Measurements from ENCODE around the gene MYBBP1A. TPM values are rescaled to one million over a fixed set of nuclear protein-coding genes. Genes with fewer than 3 reads are reported as not detected.

The MYBBP1A gene
- polyA plus RNA-seq, 3 donors, result 29.9 to 32.4 (median 31.5) TPM

Other genes with a start within 250 kb of the MYBBP1A start
- 10 to 100 TPM; 58.6 to 62.3 (median 61.6) TPM for gene UBE2G1, start 188.7 kb downstream of the MYBBP1A start, polyA plus RNA-seq (ENCODE audit: insufficient read length in 3 of 3)
- 1 to 10 TPM; 1.5 to 2.4 (median 1.9) TPM for gene SPNS3, start 121.4 kb downstream of the MYBBP1A start, polyA plus RNA-seq (ENCODE audit: insufficient read length in 3 of 3)
- gene SPNS2, start 56.5 kb downstream of the MYBBP1A start, polyA plus RNA-seq (ENCODE audit: insufficient read length in 3 of 3), result 10 to 100 TPM; 30.9 to 41.5 (median 37.0) TPM
- gene GGT6, start 5.2 kb upstream of the MYBBP1A start, polyA plus RNA-seq (ENCODE audit: insufficient read length in 3 of 3), result 1 to 10 TPM; 6.1 to 8.6 (median 7.1) TPM
- 10 to 100 TPM; 48.1 to 55.6 (median 52.2) TPM for gene SMTNL2, start 29.1 kb upstream of the MYBBP1A start, polyA plus RNA-seq (ENCODE audit: insufficient read length in 3 of 3)
- under 1 TPM; 0.37 to 0.43 (median 0.37) TPM for gene ALOX15, start 86.3 kb upstream of the MYBBP1A start, polyA plus RNA-seq (ENCODE audit: insufficient read length in 3 of 3)
- 10 to 100 TPM; 34.8 to 39.2 (median 38.9) TPM for gene PELP1, start 148.8 kb upstream of the MYBBP1A start, polyA plus RNA-seq (ENCODE audit: insufficient read length in 3 of 3)
- 10 to 100 TPM; 26.7 to 27.9 (median 26.7) TPM for gene ARRB2, start 155.2 kb upstream of the MYBBP1A start, polyA plus RNA-seq (ENCODE audit: insufficient read length in 3 of 3)
- 10 to 100 TPM; 26.0 to 28.7 (median 28.0) TPM for gene MED11, start 176.0 kb upstream of the MYBBP1A start, polyA plus RNA-seq (ENCODE audit: insufficient read length in 3 of 3)
- gene ZMYND15, start 184.4 kb upstream of the MYBBP1A start, polyA plus RNA-seq (ENCODE audit: insufficient read length in 3 of 3), result under 1 TPM; 0.42 to 0.54 (median 0.47) TPM
- gene CXCL16, start 184.5 kb upstream of the MYBBP1A start, polyA plus RNA-seq (ENCODE audit: insufficient read length in 3 of 3), result 10 to 100 TPM; 11.0 to 13.8 (median 11.5) TPM
- 1 to 10 TPM in 2 of 3 donors, under 1 TPM in 1; 0.69 to 1.5 (median 1.4) TPM for gene TM4SF5, start 216.5 kb upstream of the MYBBP1A start, polyA plus RNA-seq (ENCODE audit: insufficient read length in 3 of 3)
- gene VMO1, start 231.0 kb upstream of the MYBBP1A start, polyA plus RNA-seq (ENCODE audit: insufficient read length in 3 of 3), result under 1 TPM; 0.33 to 0.61 (median 0.39) TPM
- gene GLTPD2, start 233.6 kb upstream of the MYBBP1A start, polyA plus RNA-seq (ENCODE audit: insufficient read length in 3 of 3), result 1 to 10 TPM; 3.8 to 5.4 (median 4.1) TPM
- gene PSMB6, start 240.8 kb upstream of the MYBBP1A start, polyA plus RNA-seq (ENCODE audit: insufficient read length in 3 of 3), result 100 to 1,000 TPM; 135 to 147 (median 142) TPM